Measurements from ENCODE around the gene NEDD9.

- TF ChIP-seq CTCF (IDR thresholded peaks at IDR 0.05; ENCODE audit: low read length), result no peak
- TF ChIP-seq EZH2 (optimal IDR thresholded peaks at IDR 0.05; ENCODE audit: low read depth, low read length), result no peak
- no peak for TF ChIP-seq EZH2phosphoT487 (IDR thresholded peaks at IDR 0.05; ENCODE audit: low read length)
Measured at GRCh38 chr6:11146117-11146826, 86.2 kb downstream of the NEDD9 start.

Data from MM.1S (cell line).